Esophagus mucosa (tissue), 1 donor: ENCODE data around the gene GPR26. TPM values are rescaled to one million over a fixed set of nuclear protein-coding genes. Genes with fewer than 3 reads are reported as not detected.

ENCODE experiments used
- ATAC-seq: fragments of 200-7000 bp; cut with Tn5 transposase; one replicate; pipeline ENCODE4 v1.9.1; 2020
- total RNA-seq: library from RNA; stranded (reverse); gene quantifications from one replicate; pipeline ENCODE4 v1.2.4, GENCODE V29; 2023
- donor health status: DM: yes; HTN: yes; CAD: no.

Gene GPR26
- total RNA-seq: not detected

GRCh38 chr10:123666318-123667236 lies at the start of gene GPR26:
Gene GPR26, plus strand, starts transcription at chr10:123666355. Its CDS starts 53 bp downstream, at chr10:123666408.
- ATAC-seq: no peak

- no peak for ATAC-seq
These were observed 47.9 kb upstream of the GPR26 start for GRCh38 chr10:123618224-123618623.

- ATAC-seq: no peak
These were observed 46.9 kb upstream of the GPR26 start for GRCh38 chr10:123619067-123619855.

- ATAC-seq: no peak
These were observed 45.5 kb upstream of the GPR26 start for GRCh38 chr10:123620621-123621020.

GRCh38 chr10:123621492-123621891 lies 44.7 kb upstream of the GPR26 start:
- no peak for ATAC-seq

GRCh38 chr10:123621916-123622315 lies 44.2 kb upstream of the GPR26 start:
- no peak for ATAC-seq

GRCh38 chr10:123622381-123622780 lies 43.8 kb upstream of the GPR26 start:
- ATAC-seq: no peak

- no peak for ATAC-seq
These were observed 42.1 kb upstream of the GPR26 start for GRCh38 chr10:123624086-123624485.

- no peak for ATAC-seq
These were observed 33.0 kb upstream of the GPR26 start for GRCh38 chr10:123633106-123633505.

- no peak for ATAC-seq
These were observed 32.5 kb upstream of the GPR26 start for GRCh38 chr10:123633636-123634035.

- no peak for ATAC-seq
These were observed 31.9 kb upstream of the GPR26 start for GRCh38 chr10:123634221-123634620.

GRCh38 chr10:123635131-123635530 lies 31.0 kb upstream of the GPR26 start:
- ATAC-seq: no peak

GRCh38 chr10:123635745-123636144 lies 30.4 kb upstream of the GPR26 start:
- peak; percentile 28 for ATAC-seq

- ATAC-seq: no peak
These were observed 29.4 kb upstream of the GPR26 start for GRCh38 chr10:123636598-123637325.

GRCh38 chr10:123637326-123637880 lies 28.8 kb upstream of the GPR26 start:
- ATAC-seq: peak; percentile 45

GRCh38 chr10:123639131-123639530 lies 27.0 kb upstream of the GPR26 start:
- no peak for ATAC-seq

GRCh38 chr10:123640016-123640535 lies 26.1 kb upstream of the GPR26 start:
- ATAC-seq: no peak

- ATAC-seq: no peak
These were observed 23.9 kb upstream of the GPR26 start for GRCh38 chr10:123642293-123642692.

- ATAC-seq: no peak
These were observed 23.5 kb upstream of the GPR26 start for GRCh38 chr10:123642697-123643096.

- no peak for ATAC-seq
These were observed 22.8 kb upstream of the GPR26 start for GRCh38 chr10:123643315-123643714.

- ATAC-seq: no peak
These were observed 21.1 kb upstream of the GPR26 start for GRCh38 chr10:123645016-123645415.

GRCh38 chr10:123645615-123646014 lies 20.5 kb upstream of the GPR26 start:
- ATAC-seq: no peak
